ENCODE results near the gene DNAJC3.
"Not testable (repeated sequence)": the region's sequence is repeated elsewhere in the genome, so short reads cannot be mapped to it uniquely, and the experiment has no call there.

DNAJC3 gene

DNA sequence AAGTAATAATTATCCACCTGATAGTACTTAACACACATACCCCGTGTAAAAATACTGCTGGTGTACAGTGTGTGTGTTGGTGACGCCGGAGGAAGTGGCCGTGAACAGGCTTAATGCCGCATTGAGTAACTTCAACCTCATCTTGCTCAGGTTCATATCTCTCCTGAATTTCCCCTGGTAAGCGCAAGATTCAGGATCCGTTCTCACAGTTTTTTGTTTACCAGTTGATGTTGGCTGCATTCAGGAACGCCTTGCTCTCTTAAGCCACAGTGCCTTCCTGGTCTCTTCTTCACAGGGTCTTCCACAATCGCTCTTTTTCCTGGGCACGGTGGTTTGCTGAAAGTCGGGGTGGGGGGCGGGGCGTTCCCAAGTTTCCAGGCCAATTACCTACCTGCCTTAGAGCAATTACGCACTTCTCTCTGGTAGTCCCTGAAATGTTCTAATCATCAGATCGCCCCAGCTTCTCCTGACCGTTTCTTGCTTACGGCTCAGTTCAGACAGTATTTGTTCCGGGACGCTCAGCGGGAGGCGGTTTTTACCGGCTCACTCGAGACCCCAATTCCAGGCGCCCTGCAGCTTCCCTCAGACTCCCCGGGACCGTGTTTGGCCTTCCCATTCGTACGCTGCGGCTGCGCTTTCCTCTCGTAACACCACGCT lies 706 bp upstream of the DNAJC3 start:
- no peak for DNase-seq (ENCODE audit: low read depth in 2 of 2)

DNA sequence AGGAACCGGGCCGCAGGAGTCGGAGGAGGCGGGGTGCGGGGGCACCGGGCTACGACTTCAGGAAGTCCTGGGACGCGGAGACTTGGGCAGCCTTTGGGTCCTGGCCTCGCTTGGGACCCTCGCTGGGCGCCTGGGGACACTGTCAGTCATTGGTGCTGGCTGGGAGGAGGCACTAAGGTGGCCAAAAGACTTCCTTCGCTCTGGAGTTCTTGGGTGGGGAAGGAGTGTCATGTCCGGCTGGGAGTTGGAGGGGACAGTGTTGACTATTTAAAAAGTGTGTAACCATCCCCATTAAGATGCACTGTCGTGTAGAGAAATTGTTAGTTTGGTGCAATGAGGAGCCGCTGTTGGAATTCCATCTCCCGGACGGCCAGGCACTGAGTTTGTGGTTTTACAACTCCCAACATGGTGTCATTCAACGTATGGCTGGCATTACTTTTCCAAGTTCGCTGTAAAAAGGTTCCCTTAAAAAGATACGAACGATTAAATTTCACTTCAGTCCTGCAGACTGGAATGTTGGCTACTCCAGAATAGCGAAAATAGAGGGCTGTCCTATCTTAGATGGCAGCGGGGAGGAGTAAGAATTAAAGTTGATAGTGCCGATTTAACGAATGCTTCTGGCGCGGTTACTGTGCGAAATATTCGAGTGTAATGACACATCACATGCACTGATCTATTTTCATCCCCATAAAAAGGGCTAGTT lies 776 bp downstream of the DNAJC3 start:
- DNase-seq (ENCODE audit: low read depth in 2 of 2) = peak in 1 of 2 experiments; percentile 2

DNA sequence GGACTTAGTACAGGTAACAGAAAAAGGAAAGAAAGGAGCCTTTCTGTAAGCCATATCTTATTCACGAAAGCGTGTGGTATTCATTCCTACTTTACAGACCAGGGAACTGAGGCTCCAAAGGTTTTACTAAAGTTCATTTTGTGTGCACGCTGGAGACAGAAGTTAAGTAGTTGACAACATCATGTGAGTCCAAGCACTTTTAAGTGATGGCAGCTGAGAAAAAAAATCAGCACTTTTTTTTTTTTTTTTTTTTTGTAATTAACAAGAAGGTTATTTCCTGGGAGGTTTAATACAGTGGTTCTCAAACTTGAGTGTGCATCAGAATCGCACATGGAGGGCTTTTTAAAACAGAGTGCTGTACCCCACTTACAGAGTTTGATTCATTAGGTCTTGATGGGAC lies 2.0 kb downstream of the DNAJC3 start:
- no peak for DNase-seq (ENCODE audit: low read depth in 2 of 2)

DNA sequence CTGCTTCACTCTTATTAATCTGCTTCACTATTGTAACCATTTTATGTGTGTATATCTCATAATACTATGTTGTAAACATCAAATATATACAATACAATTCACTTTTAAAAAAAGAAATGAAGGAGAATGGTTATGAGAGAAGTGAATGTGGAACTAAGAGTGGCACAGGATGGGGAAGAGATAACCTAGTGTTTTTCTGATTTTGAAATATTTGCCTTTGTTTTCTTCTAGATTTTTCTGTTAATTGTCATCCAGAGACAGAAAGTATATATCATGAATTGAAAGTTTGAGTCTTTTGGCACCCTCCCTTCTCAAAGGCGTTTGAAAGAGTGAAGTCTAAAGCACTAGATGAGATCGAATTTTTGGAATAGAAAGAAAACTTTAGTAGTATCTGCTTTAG lies 2.8 kb downstream of the DNAJC3 start:
- DNase-seq (ENCODE audit: low read depth in 2 of 2) = no peak

DNA sequence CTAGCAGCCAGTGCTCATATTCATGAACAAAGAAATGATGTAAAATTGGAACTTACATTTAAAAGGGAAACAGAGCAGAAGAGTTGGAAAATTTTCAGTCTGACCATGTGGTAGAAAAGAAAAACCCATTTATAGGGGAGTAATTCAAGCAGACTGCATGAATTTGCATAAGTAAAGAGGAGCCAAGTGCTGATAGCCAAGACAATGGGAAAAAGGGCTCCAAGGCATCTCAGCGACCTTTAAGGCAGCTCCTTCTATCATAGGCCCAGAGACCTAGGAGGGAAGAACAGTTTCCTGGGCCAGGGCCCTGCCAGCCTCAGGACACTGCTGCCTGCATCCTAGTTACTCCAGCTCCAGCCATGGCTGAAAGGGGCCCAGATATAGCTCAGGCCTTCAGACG lies 7.5 kb downstream of the DNAJC3 start:
- no peak for DNase-seq (ENCODE audit: low read depth in 2 of 2)

DNA sequence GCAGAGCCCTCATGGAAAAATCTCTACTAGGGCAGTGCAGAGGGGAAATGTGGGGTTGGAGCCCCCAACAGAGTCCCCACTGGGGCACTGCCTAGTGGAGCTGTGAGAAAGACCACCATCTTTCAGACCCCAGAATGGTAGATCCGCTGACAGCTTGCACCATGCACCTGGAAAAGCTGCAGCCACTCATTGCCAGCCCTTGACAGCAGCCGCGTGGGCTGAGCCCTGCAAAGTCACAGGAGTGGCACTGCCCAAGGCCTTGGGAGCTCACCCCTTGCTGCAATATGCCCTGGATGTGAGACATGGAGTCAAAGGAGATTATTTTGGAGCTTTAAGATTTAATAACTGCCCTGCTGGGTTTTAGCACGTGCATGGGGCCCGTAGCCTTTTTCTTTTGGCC lies 8.0 kb downstream of the DNAJC3 start:
- not testable (repeated sequence) for DNase-seq (ENCODE audit: low read depth in 2 of 2)

DNA sequence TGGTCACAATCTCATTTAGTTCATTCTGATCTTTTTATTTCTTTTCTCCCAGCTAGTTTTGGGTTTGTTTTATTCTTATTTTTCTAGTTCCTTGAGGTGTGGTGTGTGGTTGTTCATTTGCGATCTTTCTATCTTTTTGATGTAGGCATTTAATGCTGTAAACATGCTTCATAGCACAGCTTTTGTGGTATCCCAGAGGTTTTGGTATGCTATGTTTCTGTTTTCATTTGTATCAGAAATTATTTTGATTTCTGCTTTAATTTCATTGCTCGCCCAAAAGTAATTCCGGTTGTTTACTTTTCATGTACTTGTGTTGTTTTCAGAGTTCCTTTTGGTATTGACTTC lies 12.6 kb downstream of the DNAJC3 start:
- DNase-seq (ENCODE audit: low read depth in 2 of 2) = no peak

DNA sequence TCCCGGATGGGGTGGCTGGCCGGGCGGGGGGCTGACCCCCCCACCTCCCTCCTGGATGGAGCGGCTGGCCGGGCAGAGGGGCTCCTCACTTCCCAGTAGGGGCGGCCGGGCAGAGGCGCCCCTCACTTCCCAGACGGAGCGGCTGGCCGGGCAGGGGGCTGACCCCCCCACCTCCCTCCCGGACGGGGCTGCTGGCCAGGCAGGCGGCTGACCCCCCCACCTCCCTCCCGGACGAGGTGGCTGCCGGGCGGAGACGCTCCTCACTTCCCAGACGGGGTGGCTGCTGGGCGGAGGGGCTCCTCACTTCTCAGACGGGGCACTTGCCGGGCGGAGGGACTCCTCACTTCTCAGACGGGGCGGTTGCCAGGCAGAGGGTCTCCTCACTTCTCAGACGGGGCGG lies 14.0 kb downstream of the DNAJC3 start:
- DNase-seq (ENCODE audit: low read depth in 2 of 2) = not testable (repeated sequence)

DNA sequence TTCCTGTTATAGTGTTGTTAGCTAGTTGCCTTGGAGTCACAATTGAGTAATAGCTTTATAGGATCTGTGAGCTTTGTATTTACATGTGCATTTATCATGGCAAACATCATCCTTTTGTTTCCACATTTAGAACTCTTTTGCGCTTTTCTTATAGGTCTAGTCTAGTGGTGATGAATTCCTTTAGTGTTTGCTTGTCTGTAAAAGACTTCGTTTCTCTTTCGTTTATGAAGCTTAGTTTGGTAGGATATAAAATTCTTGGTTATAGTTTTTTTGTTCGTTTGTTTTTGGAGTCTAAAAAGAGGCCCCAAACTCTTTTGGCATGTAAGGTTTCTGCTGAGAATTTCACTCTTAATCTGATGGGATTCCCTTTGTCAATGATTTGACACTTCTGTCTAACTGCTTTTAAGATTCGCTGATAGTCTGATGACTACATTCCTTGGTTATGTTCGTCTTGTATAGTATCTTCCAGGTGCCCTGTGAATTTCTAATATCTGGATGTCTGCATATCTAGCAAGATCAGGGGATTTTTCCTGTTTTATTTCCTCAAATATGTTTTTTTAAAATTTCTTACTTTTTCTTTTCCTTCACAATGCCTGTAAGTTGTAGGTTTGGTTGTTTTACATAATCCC lies 20.2 kb downstream of the DNAJC3 start:
- no peak for DNase-seq (ENCODE audit: low read depth in 2 of 2)

DNA sequence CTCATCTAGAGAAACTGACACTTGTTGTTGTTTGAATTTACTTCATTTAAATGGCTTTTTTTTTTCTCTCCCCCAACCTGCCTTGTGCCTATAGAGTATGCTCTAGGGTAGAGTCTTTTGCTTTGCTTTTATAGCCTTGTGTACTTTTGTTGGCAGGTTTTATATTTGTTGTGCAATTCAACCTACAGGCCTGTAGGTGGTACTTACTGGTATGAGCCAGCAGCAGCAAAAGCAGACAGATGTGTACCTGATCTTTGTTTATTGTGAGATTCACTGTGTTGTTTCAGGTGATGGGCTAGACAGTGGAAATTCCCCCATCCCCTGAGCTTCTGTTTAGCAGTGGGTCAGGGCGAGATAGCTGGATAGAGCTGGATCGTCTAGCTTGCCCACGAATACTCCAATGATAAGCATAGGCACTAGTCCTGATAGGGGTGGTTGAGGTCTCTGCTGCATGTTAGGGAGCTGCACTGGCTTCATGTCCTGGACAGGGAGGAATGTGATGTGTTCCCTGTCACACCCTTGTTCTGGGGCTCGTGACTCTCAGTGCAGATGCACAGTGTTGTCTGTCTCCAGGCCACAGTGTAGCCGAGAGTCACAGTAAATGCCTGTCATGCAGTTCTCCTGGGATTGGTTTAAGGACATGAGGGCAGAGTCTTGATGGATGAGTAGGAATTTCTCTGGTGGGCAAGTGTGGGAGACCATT lies 21.3 kb downstream of the DNAJC3 start:
- DNase-seq (ENCODE audit: low read depth in 2 of 2) = no peak

DNA sequence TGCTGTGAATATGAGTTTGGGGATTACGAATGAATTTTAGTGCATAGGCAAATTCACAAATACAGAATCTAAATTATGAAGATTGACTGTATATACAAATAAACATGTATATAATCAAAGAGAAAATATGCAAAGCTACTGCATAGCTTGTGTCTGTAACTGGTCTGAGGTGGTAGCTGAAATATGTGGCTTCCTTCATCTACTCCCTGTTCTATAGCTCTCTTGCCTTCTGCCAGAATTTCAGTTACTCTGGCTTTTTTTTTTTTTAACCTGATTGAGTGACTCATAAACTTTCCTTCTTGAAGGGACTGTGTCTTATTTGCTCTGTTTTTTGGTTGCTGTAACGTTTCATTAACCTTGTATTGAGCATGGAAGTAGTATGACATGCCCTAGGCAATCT lies 26.6 kb downstream of the DNAJC3 start:
- DNase-seq (ENCODE audit: low read depth in 2 of 2) = no peak

DNA sequence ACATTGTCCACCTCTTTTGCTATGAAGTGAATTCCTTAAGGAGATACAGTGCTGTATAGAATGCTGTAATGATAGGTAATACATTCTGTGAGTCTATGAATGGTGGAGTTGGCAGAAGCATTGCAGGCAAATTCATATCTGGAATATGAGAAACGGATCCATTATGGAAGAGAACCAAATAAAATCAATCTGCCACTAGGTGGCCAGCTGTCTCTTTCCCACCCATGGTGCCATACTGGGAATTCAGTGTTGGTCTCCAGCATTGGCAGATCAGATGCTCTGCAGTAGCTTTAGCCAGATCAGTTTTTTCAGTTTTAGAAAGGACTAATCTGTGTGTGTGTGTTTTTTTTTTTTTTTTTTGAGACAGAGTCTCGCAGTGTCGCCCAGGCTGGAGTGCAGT lies 27.6 kb downstream of the DNAJC3 start:
- DNase-seq (ENCODE audit: low read depth in 2 of 2) = no peak

DNA sequence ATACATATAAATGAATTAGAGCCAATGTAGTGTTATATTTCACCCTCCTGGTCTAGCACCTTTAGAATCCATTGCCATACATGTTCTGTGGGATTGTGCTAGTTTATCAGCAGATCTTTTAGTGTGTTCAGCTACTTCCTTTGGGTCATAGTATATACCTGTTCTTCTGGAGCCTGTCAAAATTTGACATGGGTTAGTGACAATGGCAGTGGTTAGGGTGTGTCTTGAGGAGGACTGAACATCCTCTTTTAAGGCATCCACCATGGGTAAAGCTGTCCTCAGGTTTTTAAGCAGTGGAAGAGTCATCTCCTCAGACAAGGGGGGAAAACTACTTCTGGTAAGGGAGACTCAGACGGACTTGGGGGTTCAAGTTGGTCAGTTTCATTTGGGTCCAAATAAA lies 29.4 kb downstream of the DNAJC3 start:
- DNase-seq (ENCODE audit: low read depth in 2 of 2) = no peak

DNA sequence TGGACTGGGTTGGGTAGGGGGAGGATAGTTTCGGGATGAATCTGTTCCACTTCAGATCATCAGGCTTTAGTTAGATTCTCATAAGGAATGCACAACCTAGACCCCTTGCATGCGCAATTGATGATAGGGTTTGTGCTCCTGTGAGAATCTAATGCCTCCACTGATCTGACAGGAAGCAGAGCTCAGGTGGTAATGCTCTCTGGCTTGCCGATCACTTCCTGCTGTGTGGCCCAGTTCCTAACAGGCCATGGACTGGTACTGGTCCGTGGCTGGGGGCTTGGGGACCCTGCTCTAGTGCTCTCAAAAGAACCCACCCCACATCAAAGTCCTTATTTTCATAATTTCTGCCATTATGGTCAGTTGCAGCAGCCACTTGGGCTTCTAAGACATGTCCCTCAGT lies 30.1 kb downstream of the DNAJC3 start:
- DNase-seq (ENCODE audit: low read depth in 2 of 2) = no peak

DNA sequence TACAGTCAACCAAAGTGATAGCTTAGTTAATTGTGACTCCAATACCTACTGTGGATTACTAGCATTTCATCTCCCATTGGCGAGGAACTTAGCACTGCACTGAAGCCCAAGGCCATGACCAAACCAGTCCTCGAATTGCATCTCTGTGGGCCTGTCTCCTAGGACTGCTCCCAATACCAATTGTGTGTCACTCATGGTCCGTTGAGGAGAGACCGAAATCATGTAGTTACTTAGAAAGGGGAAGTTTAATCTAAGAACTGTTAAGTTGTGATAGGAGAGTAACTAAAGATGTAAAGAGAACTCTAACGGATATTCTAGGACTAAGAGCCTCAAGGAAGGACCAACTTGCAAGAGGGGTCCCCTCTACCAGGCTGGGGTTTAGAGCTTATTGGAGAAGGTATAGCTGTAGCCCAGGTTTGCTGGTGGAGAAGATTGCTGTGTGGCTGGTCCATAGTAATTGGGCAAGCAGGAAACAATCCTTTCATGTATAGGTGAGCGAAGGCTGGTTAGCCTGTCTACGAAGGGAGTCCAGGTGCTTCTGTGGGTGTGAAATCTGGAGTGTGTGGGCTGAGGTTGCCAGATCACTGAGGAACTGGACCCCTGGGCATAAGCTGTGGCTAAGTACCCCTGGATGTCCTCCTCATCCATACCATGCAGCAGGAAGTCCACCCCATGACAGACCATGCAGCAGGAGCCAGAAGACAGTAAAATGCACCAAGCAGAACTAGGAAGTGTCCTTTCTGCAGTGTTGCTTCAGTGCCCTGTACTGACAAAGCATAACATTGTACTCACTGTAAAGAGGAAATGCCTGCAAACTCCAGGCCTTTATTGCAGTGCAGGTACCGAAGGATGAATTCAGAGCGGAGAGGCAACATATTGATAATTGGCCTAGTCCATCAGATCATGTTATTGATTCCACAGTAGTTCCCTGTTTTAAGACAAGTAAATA lies 30.8 kb downstream of the DNAJC3 start:
- DNase-seq (ENCODE audit: low read depth in 2 of 2) = no peak

DNA sequence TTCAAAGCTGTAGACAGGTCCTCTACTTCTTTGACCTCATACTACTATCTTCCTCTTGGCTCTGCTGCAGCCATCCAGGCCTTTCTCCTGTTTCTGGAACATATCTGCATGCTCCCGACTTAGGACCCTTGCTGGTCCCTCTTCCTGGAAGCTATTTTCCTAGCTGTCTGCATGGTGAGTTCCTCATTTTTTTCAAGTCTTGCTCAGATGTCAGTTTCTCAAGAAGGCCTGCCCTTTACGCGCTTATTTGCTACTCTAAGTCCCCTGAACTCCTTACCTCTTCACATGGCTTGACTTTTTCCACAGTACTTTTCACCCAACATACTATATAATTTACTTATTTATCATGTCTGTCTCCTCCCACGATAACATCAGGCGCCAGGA lies 31.4 kb downstream of the DNAJC3 start:
- DNase-seq (ENCODE audit: low read depth in 2 of 2) = no peak

DNA sequence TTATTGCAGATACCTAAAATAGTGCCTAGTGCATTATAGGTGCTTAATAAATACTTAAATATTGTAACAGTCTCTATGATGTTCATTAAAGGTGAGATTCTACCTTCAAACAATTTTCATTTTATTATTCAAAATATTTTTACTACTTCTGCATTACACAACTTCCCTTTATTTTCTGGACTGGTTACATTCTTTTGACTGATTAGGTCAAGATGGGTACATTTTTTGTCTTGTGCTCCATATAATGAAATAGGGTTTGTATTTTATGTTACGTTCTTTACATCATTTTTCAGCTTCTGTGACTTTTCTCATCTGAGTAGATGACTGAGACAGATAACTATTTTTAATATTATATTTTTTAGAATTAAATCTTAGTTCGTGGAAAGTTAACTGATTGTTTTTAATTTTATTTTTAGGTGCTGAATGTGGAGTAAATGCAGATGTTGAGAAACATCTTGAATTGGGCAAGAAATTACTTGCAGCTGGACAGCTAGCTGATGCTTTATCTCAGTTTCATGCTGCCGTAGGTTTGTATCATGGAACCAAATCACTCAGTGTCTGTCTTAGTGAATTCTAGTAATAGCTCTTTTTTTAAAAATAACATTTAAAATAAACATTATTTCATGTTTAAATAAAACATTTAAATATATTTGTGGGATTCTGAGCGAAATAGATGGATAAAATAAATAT lies 32.0 kb downstream of the DNAJC3 start:
- DNase-seq (ENCODE audit: low read depth in 2 of 2) = no peak

DNA sequence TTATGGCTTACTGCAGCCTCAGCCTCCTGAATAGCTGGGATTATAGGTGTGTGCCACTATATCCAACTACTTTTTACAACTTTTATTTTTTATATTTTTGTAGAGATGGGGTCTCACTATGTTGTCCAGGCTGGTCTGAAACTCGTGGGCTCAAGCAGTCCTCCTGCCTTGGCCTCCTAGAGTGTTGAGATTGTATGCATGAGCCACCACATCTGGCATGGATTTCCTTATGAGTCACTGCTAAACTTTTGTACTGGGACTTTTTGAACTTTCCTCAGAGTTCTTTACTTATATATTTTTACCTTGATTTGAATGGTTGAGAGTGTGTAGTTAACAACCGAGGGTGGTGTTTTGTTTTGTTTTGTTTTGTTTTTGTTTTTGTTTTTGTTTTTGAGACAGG lies 33.4 kb downstream of the DNAJC3 start:
- peak in 1 of 2 experiments; percentile 20 for DNase-seq (ENCODE audit: low read depth in 2 of 2)

DNA sequence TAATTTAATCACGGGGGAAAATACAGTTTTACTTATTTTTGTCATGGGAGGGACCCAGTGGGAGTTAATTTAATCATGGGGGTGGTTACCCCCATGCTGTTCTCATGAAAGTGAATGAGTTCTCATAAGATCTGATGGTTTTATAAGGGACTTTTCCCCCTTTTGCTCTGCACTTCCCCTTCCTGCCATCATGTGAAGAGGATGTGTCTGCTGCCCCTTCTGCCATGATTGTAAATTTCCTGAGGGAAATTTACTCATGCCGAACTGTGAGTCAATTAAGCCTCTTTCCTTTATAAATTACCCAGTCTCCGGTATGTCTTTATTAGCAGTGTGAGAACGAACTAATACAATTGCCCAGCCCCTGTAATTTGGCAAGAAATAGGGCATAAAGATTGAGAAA lies 35.9 kb downstream of the DNAJC3 start:
- DNase-seq (ENCODE audit: low read depth in 2 of 2) = not testable (repeated sequence)

DNA sequence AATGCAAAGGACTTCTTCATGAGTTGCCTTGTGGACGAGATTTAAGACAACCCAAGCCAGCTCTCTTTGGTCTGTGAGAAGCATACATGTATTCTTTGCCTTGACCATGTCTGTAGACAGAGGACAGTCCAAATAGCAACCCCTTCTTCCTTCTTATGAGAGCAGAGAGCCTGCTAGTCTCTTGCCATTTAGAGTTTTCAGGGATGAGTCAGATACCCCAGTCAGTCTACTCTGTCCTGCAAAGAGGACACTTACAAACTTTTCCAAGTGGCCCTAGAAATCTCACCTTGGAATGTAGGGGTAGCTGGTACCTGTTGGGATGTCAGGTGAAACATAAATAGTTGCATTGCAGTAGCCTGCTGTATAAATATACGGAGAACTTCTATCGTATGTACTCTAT lies 36.7 kb downstream of the DNAJC3 start:
- no peak for DNase-seq (ENCODE audit: low read depth in 2 of 2)
